A673 (cell line): Measurements from ENCODE around the gene TTN. TPM values are rescaled to one million over a fixed set of nuclear protein-coding genes. Genes with fewer than 3 reads are reported as not detected.

Source experiments
- BruUV-seq: library from RNA; stranded (reverse); fragments of 400-500 nt; replicated peaks from 2 replicates; lab custom pipeline; 2021; lab: Mats Ljungman, UMichigan
- CTCF ChIA-PET: fragments of 300-600 bp; sonication (Branson Sonifier 250); formaldehyde crosslinking; loops from one replicate; lab custom pipeline; 2022; ENCODE audit warnings: antibody characterized with exemption; lab: Charles Lee
- POLR2A ChIA-PET: fragments of 300-600 bp; sonication (Branson Sonifier 250); formaldehyde crosslinking; loops from one replicate; lab custom pipeline; 2022; ENCODE audit warnings: antibody characterized with exemption; ENCODE audit not compliant: low non-redundant PET; lab: Charles Lee
- DNase-seq: peaks from one replicate; pipeline ENCODE4 v3.0.0-alpha.2; 2015; ENCODE audit warnings: low spot score
- H3K27ac ChIP-seq: fragments of 200-600 bp; sonication (generic); 2 replicates; pipeline ENCODE4 v1.5.1; 2016; ENCODE audit warnings: mixed run types, low read depth, mild to moderate bottlenecking, mixed read lengths, antibody characterized with exemption, low read length; ENCODE audit not compliant: poor library complexity, severe bottlenecking
- H3K27me3 ChIP-seq: fragments of 200-600 bp; sonication (generic); replicated peaks from 2 replicates; pipeline ENCODE4 v1.6.1; 2017; ENCODE audit warnings: mixed run types, low read depth, mild to moderate bottlenecking, mixed read lengths, antibody characterized with exemption, low read length; ENCODE audit not compliant: insufficient read depth, poor library complexity
- H3K36me3 ChIP-seq: fragments of 200-600 bp; sonication (generic); 2 replicates; pipeline ENCODE4 v1.6.1; 2016; ENCODE audit warnings: mixed run types, mild to moderate bottlenecking, mixed read lengths, antibody characterized with exemption, low read length; ENCODE audit not compliant: insufficient read depth, poor library complexity, severe bottlenecking
- H3K4me1 ChIP-seq: fragments of 200-600 bp; sonication (generic); 2 replicates; pipeline ENCODE4 v1.6.1; 2017; ENCODE audit warnings: mixed run types, mild to moderate bottlenecking, mixed read lengths, antibody characterized with exemption, low read length; ENCODE audit not compliant: insufficient read depth, poor library complexity, severe bottlenecking
- H3K4me3 ChIP-seq: fragments of 200-600 bp; sonication (generic); 2 replicates; pipeline ENCODE4 v1.5.1; 2016; ENCODE audit warnings: low read depth, mixed run types, mild to moderate bottlenecking, mixed read lengths, low read length; ENCODE audit not compliant: poor library complexity, severe bottlenecking
- H3K9me3 ChIP-seq: fragments of 200-600 bp; sonication (generic); 2 replicates; pipeline ENCODE4 v1.6.1; 2016; ENCODE audit warnings: mixed run types, low read depth, mild to moderate bottlenecking, mixed read lengths, antibody characterized with exemption, low read length; ENCODE audit not compliant: poor library complexity, severe bottlenecking
- CTCF ChIP-seq: fragments of 300-800, 200-600 bp; sonication (generic); conservative IDR thresholded peaks from 2 replicates; pipeline ENCODE4 v1.5.1; 2017; ENCODE audit warnings: low read depth, mild to moderate bottlenecking, antibody characterized with exemption, low read length, moderate library complexity, mixed read lengths
- EZH2 ChIP-seq: fragments of 200-600 bp; sonication (generic); IDR thresholded peaks from 2 replicates; pipeline ENCODE4 v1.6.1; 2017; ENCODE audit warnings: borderline replicate concordance, low read depth, mild to moderate bottlenecking, mixed read lengths, antibody characterized with exemption, low read length; ENCODE audit not compliant: poor library complexity, severe bottlenecking
- intact Hi-C: fragments of 100-400 bp; cut with micrococcal nuclease; formaldehyde crosslinking; loops from one replicate; pipeline ENCODE4 v1.10.0; 2022; ENCODE audit not compliant: unreplicated experiment
- total RNA-seq: library from RNA; stranded (reverse); gene quantifications from 2 replicates; pipeline ENCODE4 v1.2.3, GENCODE V29; 2021

Gene TTN
- total RNA-seq, 1 experiment from 2014 or later: under 0.01 TPM

- Histone ChIP-seq H3K36me3 (peaks cover 39% of the 10 kb centered on the region), H3K4me3 (no peak overlapping the region), H3K27me3 (no peaks in the 10 kb centered on the region), H3K4me1 (no peaks in the 10 kb centered on the region), H3K9me3 (no peaks in the 10 kb centered on the region), H3K27ac (no peak overlapping the region)
- DNase-seq: no peak
- no TSS peak for BruUV-seq
- no peak for TF ChIP-seq CTCF
- TF ChIP-seq EZH2: no peak
- ChIA-PET POLR2A (no interaction called here), CTCF (no interaction called here)
- intact Hi-C loops: no loop called here
Observed at GRCh38 chr2:178491612-178492011, 315.6 kb downstream of the TTN start.

GRCh38 chr2:178485356-178485755, 321.9 kb downstream of the TTN start:
- BruUV-seq: no TSS peak
- H3K9me3 ChIP-seq: no peaks in the 10 kb centered on the region
- intact Hi-C loops: no loop called here
- no peak overlapping the region for H3K27ac ChIP-seq
- peaks cover 6% of the 10 kb centered on the region for H3K36me3 ChIP-seq
- H3K27me3 ChIP-seq: no peaks in the 10 kb centered on the region
- POLR2A ChIA-PET: no interaction called here
- peaks cover 27% of the 10 kb centered on the region for H3K4me1 ChIP-seq
- DNase-seq: no peak
- no peak overlapping the region for H3K4me3 ChIP-seq
- TF ChIP-seq EZH2: no peak
- TF ChIP-seq CTCF: no peak
- CTCF ChIA-PET: no interaction called here

GRCh38 chr2:178484245-178485041, 322.8 kb downstream of the TTN start:
- intact Hi-C loops: loop anchor here (5.0 kb wide), 1 partner anchor 1523 kb away; the partner anchor contains the start of gene CWC22
- no peak for TF ChIP-seq CTCF
- no peak for TF ChIP-seq EZH2
- Histone ChIP-seq H3K27me3 (no peaks in the 10 kb centered on the region), H3K4me3 (no peak overlapping the region), H3K4me1 (peaks cover 33% of the 10 kb centered on the region), H3K9me3 (no peaks in the 10 kb centered on the region), H3K27ac (peak overlapping the region; percentile 4), H3K36me3 (peaks cover 3% of the 10 kb centered on the region)
- CTCF ChIA-PET: no interaction called here
- BruUV-seq: no TSS peak
- DNase-seq: peak; percentile 61
- POLR2A ChIA-PET: no interaction called here
